ENCODE results near the gene AMH.

AMH gene

DNA sequence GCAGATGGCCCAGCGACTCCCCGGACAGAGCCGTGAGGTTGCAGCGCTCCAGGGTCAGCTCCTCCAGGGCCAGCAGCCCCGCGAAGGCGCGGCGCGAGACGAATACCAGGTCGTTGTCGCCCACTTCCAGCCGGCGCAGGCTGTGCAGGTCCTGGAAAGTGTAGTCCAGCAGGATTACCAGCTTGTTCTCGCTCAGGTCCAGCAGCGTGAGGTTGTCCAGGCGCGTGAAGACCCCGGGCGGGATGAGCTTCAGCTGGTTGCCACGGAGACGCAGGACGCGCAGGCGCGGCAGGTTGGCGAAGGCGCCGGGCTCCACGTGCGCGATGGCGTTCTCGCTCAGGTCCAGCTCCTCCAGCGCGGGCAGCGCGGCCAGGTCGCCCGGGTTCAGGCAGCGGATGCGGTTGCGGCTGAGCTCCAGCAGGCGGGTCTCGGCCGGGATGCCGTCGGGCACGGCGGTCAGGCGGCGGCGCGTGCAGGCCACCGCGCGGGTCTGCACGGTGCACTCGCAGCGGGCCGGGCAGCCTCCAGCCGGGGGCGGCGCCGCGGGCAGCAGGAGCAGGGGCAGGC is 42.1 kb downstream of the AMH start:
- Histone ChIP-seq H3K4me1 (ENCODE audit: control insufficient read depth, insufficient read depth, low read length) (no peaks in the 10 kb centered on the region), H3K27ac (ENCODE audit: extremely low read depth, low read depth, low read length) (no peak overlapping the region), H3K9me3 (ENCODE audit: control insufficient read depth, insufficient read depth, low read depth, low read length) (no peaks in the 10 kb centered on the region), H3K4me3 (ENCODE audit: low read depth, low read length) (no peak overlapping the region), H3K36me3 (ENCODE audit: control insufficient read depth in 2 of 2, insufficient read depth in 1 of 2, low read length in 2 of 2) (no peaks in the 10 kb centered on the region)
- POLR2A ChIA-PET: no interaction called here
- TF ChIP-seq ZNF404 (tag by site-specific recombination; IDR thresholded peaks at IDR 0.05): no peak
- TF ChIP-seq ZXDB (tag by site-specific recombination; IDR thresholded peaks at IDR 0.05): no peak
- TF ChIP-seq GLI4 (tag by site-specific recombination; IDR thresholded peaks at IDR 0.05): no peak
- TF ChIP-seq ZNF785 (tag by site-specific recombination; IDR thresholded peaks at IDR 0.05): no peak
- TF ChIP-seq, protein P1, sequence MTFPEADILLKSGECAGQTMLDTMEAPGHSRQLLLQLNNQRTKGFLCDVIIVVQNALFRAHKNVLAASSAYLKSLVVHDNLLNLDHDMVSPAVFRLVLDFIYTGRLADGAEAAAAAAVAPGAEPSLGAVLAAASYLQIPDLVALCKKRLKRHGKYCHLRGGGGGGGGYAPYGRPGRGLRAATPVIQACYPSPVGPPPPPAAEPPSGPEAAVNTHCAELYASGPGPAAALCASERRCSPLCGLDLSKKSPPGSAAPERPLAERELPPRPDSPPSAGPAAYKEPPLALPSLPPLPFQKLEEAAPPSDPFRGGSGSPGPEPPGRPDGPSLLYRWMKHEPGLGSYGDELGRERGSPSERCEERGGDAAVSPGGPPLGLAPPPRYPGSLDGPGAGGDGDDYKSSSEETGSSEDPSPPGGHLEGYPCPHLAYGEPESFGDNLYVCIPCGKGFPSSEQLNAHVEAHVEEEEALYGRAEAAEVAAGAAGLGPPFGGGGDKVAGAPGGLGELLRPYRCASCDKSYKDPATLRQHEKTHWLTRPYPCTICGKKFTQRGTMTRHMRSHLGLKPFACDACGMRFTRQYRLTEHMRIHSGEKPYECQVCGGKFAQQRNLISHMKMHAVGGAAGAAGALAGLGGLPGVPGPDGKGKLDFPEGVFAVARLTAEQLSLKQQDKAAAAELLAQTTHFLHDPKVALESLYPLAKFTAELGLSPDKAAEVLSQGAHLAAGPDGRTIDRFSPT (tag by site-specific recombination; IDR thresholded peaks at IDR 0.05): no peak
- no peak for TF ChIP-seq ZNF792 (tag by site-specific recombination; IDR thresholded peaks at IDR 0.05)
- TF ChIP-seq ZNF426 (tag by site-specific recombination; IDR thresholded peaks at IDR 0.05): no peak
- no peak for TF ChIP-seq ZNF2 (tag by site-specific recombination; IDR thresholded peaks at IDR 0.05)
- TF ChIP-seq ZBTB26 (tag by site-specific recombination; optimal IDR thresholded peaks at IDR 0.05): no peak
- TF ChIP-seq ZNF555 (tag by site-specific recombination; conservative IDR thresholded peaks at IDR 0.05): no peak
- TF ChIP-seq ZNF830 (tag by site-specific recombination; IDR thresholded peaks at IDR 0.05; ENCODE audit: low read depth): no peak
- no peak for TF ChIP-seq YY1 (tag by site-specific recombination; IDR thresholded peaks at IDR 0.05)
- TF ChIP-seq SP7 (tag by site-specific recombination; IDR thresholded peaks at IDR 0.05): no peak
- TF ChIP-seq SP3 (tag by site-specific recombination; IDR thresholded peaks at IDR 0.05): no peak
- no peak for TF ChIP-seq ZNF529 (tag by site-specific recombination; IDR thresholded peaks at IDR 0.05; ENCODE audit: insufficient replicate concordance)
- TF ChIP-seq ZNF747 (tag by site-specific recombination; IDR thresholded peaks at IDR 0.05): no peak
- TF ChIP-seq, protein P2, sequence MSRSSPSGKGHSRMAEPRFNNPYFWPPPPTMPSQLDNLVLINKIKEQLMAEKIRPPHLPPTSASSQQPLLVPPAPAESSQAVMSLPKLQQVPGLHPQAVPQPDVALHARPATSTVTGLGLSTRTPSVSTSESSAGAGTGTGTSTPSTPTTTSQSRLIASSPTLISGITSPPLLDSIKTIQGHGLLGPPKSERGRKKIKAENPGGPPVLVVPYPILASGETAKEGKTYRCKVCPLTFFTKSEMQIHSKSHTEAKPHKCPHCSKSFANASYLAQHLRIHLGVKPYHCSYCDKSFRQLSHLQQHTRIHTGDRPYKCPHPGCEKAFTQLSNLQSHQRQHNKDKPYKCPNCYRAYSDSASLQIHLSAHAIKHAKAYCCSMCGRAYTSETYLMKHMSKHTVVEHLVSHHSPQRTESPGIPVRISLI (tag by site-specific recombination; IDR thresholded peaks at IDR 0.05): no peak
- CTCF ChIA-PET: interaction anchor here (0.7 to 1.3 kb wide), 3 partner anchors 17 to 56 kb away, joined by 4 to 5 read pairs (median 4); no protein-coding TSS in a partner anchor

GRCh38 chr19:2294687-2295335 is 45.7 kb downstream of the AMH start:
- H3K27ac ChIP-seq (ENCODE audit: extremely low read depth, low read depth, low read length): no peak overlapping the region
- no peaks in the 10 kb centered on the region for H3K36me3 ChIP-seq (ENCODE audit: control insufficient read depth in 2 of 2, insufficient read depth in 1 of 2, low read length in 2 of 2)
- no peak overlapping the region for H3K4me3 ChIP-seq (ENCODE audit: low read depth, low read length)
- H3K4me1 ChIP-seq (ENCODE audit: control insufficient read depth, insufficient read depth, low read length): no peaks in the 10 kb centered on the region
- no peaks in the 10 kb centered on the region for H3K9me3 ChIP-seq (ENCODE audit: control insufficient read depth, insufficient read depth, low read depth, low read length)
- ChIA-PET CTCF (interaction anchor here (0.6 to 1.0 kb wide), 2 partner anchors 70 to 330 kb away, joined by 3 to 4 read pairs; no protein-coding TSS in a partner anchor), POLR2A (interaction anchor here (0.6 kb wide), 2 partner anchors 70 to 398 kb away, joined by 3 to 4 read pairs; no protein-coding TSS in a partner anchor)
- no peak for TF ChIP-seq IKZF3 (tag by site-specific recombination; IDR thresholded peaks at IDR 0.05)
- 0 out of 2 replicates have a peak, but pooled peaks have one; percentile 23 for TF ChIP-seq ZNF629 (tag by site-specific recombination; IDR thresholded peaks at IDR 0.05)
- 0 out of 2 replicates have a peak, but pooled peaks have one; percentile 8 for TF ChIP-seq ZNF341 (tag by site-specific recombination; IDR thresholded peaks at IDR 0.05; ENCODE audit: low read depth)
- TF ChIP-seq, protein P3, sequence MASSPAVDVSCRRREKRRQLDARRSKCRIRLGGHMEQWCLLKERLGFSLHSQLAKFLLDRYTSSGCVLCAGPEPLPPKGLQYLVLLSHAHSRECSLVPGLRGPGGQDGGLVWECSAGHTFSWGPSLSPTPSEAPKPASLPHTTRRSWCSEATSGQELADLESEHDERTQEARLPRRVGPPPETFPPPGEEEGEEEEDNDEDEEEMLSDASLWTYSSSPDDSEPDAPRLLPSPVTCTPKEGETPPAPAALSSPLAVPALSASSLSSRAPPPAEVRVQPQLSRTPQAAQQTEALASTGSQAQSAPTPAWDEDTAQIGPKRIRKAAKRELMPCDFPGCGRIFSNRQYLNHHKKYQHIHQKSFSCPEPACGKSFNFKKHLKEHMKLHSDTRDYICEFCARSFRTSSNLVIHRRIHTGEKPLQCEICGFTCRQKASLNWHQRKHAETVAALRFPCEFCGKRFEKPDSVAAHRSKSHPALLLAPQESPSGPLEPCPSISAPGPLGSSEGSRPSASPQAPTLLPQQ (tag by site-specific recombination; IDR thresholded peaks at IDR 0.05): no peak
- no peak for TF ChIP-seq GLI2 (tag by site-specific recombination; IDR thresholded peaks at IDR 0.05; ENCODE audit: borderline replicate concordance, low read depth)

All from HEK293 (cell line).